Endodermal cell (in vitro differentiated cells): ENCODE measurements around the gene LRP4. TPM values are rescaled to one million over a fixed set of nuclear protein-coding genes. Genes with fewer than 3 reads are reported as not detected.

Source experiments
- DNase-seq: peaks from one replicate; pipeline ENCODE4 v3.0.0-alpha.2; 2017
- H3K27ac ChIP-seq: 2 replicates; pipeline ENCODE4 v1.5.1; 2013; ENCODE audit warnings: mild to moderate bottlenecking, low read depth, low read length, moderate library complexity
- H3K27me3 ChIP-seq: 2 replicates; pipeline ENCODE4 v1.6.1; 2013; ENCODE audit warnings: mild to moderate bottlenecking, low read length, moderate library complexity; ENCODE audit not compliant: insufficient read depth, control insufficient read depth, poor library complexity, severe bottlenecking
- H3K36me3 ChIP-seq: 2 replicates; pipeline ENCODE4 v1.7.0; 2013; ENCODE audit warnings: mild to moderate bottlenecking, low read length, moderate library complexity; ENCODE audit not compliant: control insufficient read depth, insufficient read depth
- H3K4me1 ChIP-seq: one replicate; pipeline ENCODE4 v1.7.0; 2013; ENCODE audit warnings: low read length; ENCODE audit not compliant: control insufficient read depth, insufficient read depth
- H3K4me3 ChIP-seq: 2 replicates; pipeline ENCODE4 v1.5.1; 2013; ENCODE audit warnings: mild to moderate bottlenecking, low read length, moderate library complexity
- H3K9ac ChIP-seq: 2 replicates; pipeline ENCODE4 v1.6.1; 2013; ENCODE audit warnings: mild to moderate bottlenecking, low read length, moderate library complexity; ENCODE audit not compliant: poor library complexity, severe bottlenecking; ENCODE audit errors: extremely low read depth
- H3K9me3 ChIP-seq: 2 replicates; pipeline ENCODE4 v1.6.1; 2013; ENCODE audit warnings: mild to moderate bottlenecking, low read length, moderate library complexity; ENCODE audit not compliant: control insufficient read depth
- H3K27ac Mint-ChIP-seq: 2 replicates; pipeline ENCODE4 v1.8.0; 2020; ENCODE audit warnings: mixed read lengths
- H3K27me3 Mint-ChIP-seq: 2 replicates; pipeline ENCODE4 v1.8.0; 2021; ENCODE audit warnings: mild to moderate bottlenecking, mixed read lengths; ENCODE audit not compliant: insufficient read depth
- H3K36me3 Mint-ChIP-seq: 2 replicates; pipeline ENCODE4 v1.8.0; 2020; ENCODE audit warnings: low read depth, mixed read lengths
- H3K4me1 Mint-ChIP-seq: 2 replicates; pipeline ENCODE4 v1.8.0; 2020; ENCODE audit warnings: mixed read lengths
- H3K4me3 Mint-ChIP-seq: 2 replicates; pipeline ENCODE4 v1.8.0; 2020; ENCODE audit warnings: mild to moderate bottlenecking, moderate library complexity, mixed read lengths
- H3K9me3 Mint-ChIP-seq: 2 replicates; pipeline ENCODE4 v1.8.0; 2020; ENCODE audit warnings: mild to moderate bottlenecking, mixed read lengths
- CTCF ChIP-seq: fragments of 200-600 bp; sonication (generic); conservative IDR thresholded peaks from 2 replicates; pipeline ENCODE4 v1.5.0; 2021; ENCODE audit warnings: antibody characterized with exemption, mild to moderate bottlenecking
- WGBS, 2 experiments: methylation state at CpG; one replicate each; pipeline versions ENCODE4 v1.1.5 to v1.1.7; 2013; ENCODE audit warnings: missing lambda C conversion rate in 2 of 2, mixed read lengths in 1 of 2; ENCODE audit not compliant: insufficient coverage in 1 of 2, insufficient read length in 1 of 2; 5-methylcytosine and 5-hydroxymethylcytosine counted together
- total RNA-seq, 2 donors: library from RNA; stranded (reverse); fragmentation: NEBNext Ultra II Directional in 1 of 2; extraction: Animal tissue kit (Norgen Biotek cat#: 25700) in 1 of 2; gene quantifications; 2 replicates in 1 of 2; 3 replicates in 1 of 2; pipeline ENCODE4 v1.2.1, GENCODE V29; 2021

Gene LRP4
- total RNA-seq, 2 donors from 2014 or later: 12.6 to 13.6 TPM

GRCh38 chr11:46826310-46827044 lies 91.9 kb downstream of the LRP4 start:
- peaks cover 6% of the 10 kb centered on the region for H3K4me1 ChIP-seq
- Mint-ChIP-seq H3K36me3 (peaks cover 13% of the 10 kb centered on the region), H3K4me3 (peak overlapping the region; percentile 62), H3K9me3 (no peaks in the 10 kb centered on the region), H3K27me3 (no peaks in the 10 kb centered on the region), H3K4me1 (peaks cover 22% of the 10 kb centered on the region), H3K27ac (peak overlapping the region; percentile 52)
- peaks cover 8% of the 10 kb centered on the region for H3K36me3 ChIP-seq
- WGBS, 2 experiments: 10 to 26% methylated on average over 9 to 32 of the region's 32 CpGs
- no peak overlapping the region for H3K27ac ChIP-seq
- H3K4me3 ChIP-seq: peak overlapping the region; percentile 83
- no peak overlapping the region for H3K9ac ChIP-seq
- no peaks in the 10 kb centered on the region for H3K27me3 ChIP-seq
- TF ChIP-seq CTCF: peak; percentile 38
- H3K9me3 ChIP-seq: no peaks in the 10 kb centered on the region
- DNase-seq: peak; percentile 93

DNA sequence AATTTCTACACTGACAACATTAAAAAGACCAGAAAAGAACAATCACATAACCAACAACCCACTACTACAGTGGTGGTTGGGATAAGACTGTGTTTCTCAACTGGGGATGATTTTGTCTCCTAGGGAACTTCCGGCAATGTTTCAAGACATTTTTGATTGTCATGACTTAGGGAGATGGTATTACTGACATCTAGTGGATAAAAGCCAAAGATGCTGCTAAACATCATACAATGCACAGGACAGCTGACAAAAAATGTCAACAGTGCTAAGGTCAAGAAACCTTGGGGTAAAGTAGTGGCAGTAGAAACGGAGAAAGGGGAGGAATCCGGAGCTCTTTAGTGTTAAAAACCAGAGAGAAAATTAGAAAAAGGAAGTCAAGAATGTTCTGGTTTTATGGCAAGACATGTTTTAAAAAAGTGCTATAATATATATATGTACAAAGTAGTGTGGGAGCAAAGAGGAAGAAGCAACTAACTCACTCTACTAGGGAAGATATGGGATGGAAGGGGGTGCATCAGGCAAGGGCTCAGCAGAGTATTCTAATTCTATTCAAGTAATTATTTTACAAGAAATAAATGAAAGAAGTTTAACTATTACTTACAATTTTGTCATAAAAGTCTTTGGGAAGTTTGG lies 109.4 kb downstream of the LRP4 start:
- no peak for DNase-seq
- no peaks in the 10 kb centered on the region for H3K27me3 Mint-ChIP-seq
- peaks cover 47% of the 10 kb centered on the region for H3K36me3 Mint-ChIP-seq

More for the DNA sequence above, 109.4 kb downstream of the LRP4 start:
- no peaks in the 10 kb centered on the region for H3K9me3 Mint-ChIP-seq
- no peaks in the 10 kb centered on the region for H3K4me1 Mint-ChIP-seq
- Histone ChIP-seq H3K27me3 (no peaks in the 10 kb centered on the region), H3K27ac (no peak overlapping the region), H3K36me3 (peaks cover 77% of the 10 kb centered on the region), H3K9me3 (no peaks in the 10 kb centered on the region), H3K4me3 (no peak overlapping the region), H3K9ac (no peak overlapping the region), H3K4me1 (no peaks in the 10 kb centered on the region)
- no peak overlapping the region for H3K27ac Mint-ChIP-seq
- TF ChIP-seq CTCF: peak; percentile 55
- WGBS, 2 experiments: 93 to 94% methylated on average over 3 of the region's 3 CpGs
- no peak overlapping the region for H3K4me3 Mint-ChIP-seq

Other genes with a start within 250 kb of the LRP4 start
- gene ARHGAP1, start 217.9 kb downstream of the LRP4 start, total RNA-seq: 10 to 100 TPM; 53.4 to 56.6 TPM
- gene ZNF408, start 217.5 kb downstream of the LRP4 start, total RNA-seq: 10 to 100 TPM; 13.2 to 18.9 TPM
- 1 to 10 TPM in 1 of 2 donors, under 1 TPM in 1; 0.89 to 1.5 TPM for gene F2, start 199.3 kb downstream of the LRP4 start, total RNA-seq
- gene CKAP5, start 72.3 kb downstream of the LRP4 start, total RNA-seq: 100 to 1,000 TPM; 162 to 211 TPM
- gene CSTPP1, start 18.2 kb upstream of the LRP4 start, total RNA-seq: 10 to 100 TPM; 46.7 to 57.6 TPM